ENCODE results near the gene C22orf42. TPM values are rescaled to one million over a fixed set of nuclear protein-coding genes. Genes with fewer than 3 reads are reported as not detected.

Gene C22orf42
- total RNA-seq, result not detected in 2 replicates

GRCh38 chr22:32158712-32159533 is at the start of gene C22orf42:
TSS of gene C22orf42 (minus strand) at chr22:32159303. CDS start at chr22:32159215, 88 bp downstream.

GRCh38 chr22:32204856-32205722 is 46.0 kb upstream of the C22orf42 start, which contains the start of gene RFPL2:
TSS of gene RFPL2 (minus strand) at chr22:32205073. CDS start at chr22:32202451, 2,622 bp downstream.

Other genes starting within 250 kb of the C22orf42 start
- 39.6 and 99.5 TPM in 2 replicates for gene YWHAH, start 214.8 kb downstream of the C22orf42 start, total RNA-seq
- gene SLC5A1, start 116.0 kb downstream of the C22orf42 start, total RNA-seq, result 1.5 and 1.7 TPM in 2 replicates
- not detected in 2 replicates for gene RFPL2, start 45.8 kb upstream of the C22orf42 start, total RNA-seq
- not detected in 2 replicates for gene SLC5A4, start 96.0 kb upstream of the C22orf42 start, total RNA-seq
- not detected in 2 replicates for gene RFPL3, start 198.6 kb upstream of the C22orf42 start, total RNA-seq